Osteoblast (primary cell): Measurements from ENCODE around the gene TAAR9. TPM values are rescaled to one million over a fixed set of nuclear protein-coding genes. Genes with fewer than 3 reads are reported as not detected.
"Not testable (repeated sequence)": the region's sequence is repeated elsewhere in the genome, so short reads cannot be mapped to it uniquely, and the experiment has no call there.

Experiments used
- DNase-seq: peaks from one replicate; pipeline ENCODE4 v3.0.0; 2011; ENCODE audit warnings: low spot score, mixed read lengths; ENCODE audit not compliant: insufficient read length; ENCODE audit errors: missing footprints
- H2AFZ ChIP-seq: 2 replicates; pipeline ENCODE4 v1.6.0; 2011; ENCODE audit warnings: mild to moderate bottlenecking, low read length
- H3K27ac ChIP-seq: 2 replicates; pipeline ENCODE4 v1.5.1; 2011; ENCODE audit warnings: mild to moderate bottlenecking, low read depth, low read length, moderate library complexity
- H3K27me3 ChIP-seq: 2 replicates; pipeline ENCODE4 v1.6.0; 2012; ENCODE audit warnings: mild to moderate bottlenecking, control low read depth, inconsistent platforms, low read length, moderate library complexity; ENCODE audit not compliant: insufficient read depth
- H3K36me3 ChIP-seq: 2 replicates; pipeline ENCODE4 v1.5.1; 2011; ENCODE audit warnings: mild to moderate bottlenecking, low read length, control low read depth, moderate library complexity; ENCODE audit not compliant: insufficient read depth
- H3K4me1 ChIP-seq: 2 replicates; pipeline ENCODE4 v1.5.1; 2011; ENCODE audit warnings: mild to moderate bottlenecking, low read length, control low read depth, moderate library complexity; ENCODE audit not compliant: insufficient read depth
- H3K4me2 ChIP-seq: 2 replicates; pipeline ENCODE4 v1.6.0; 2011; ENCODE audit warnings: mild to moderate bottlenecking, low read length; ENCODE audit not compliant: insufficient read depth
- H3K4me3 ChIP-seq: fragments of 200-600 bp; sonication (generic); 3 replicates; pipeline ENCODE4 v1.5.1; 2012; ENCODE audit warnings: mild to moderate bottlenecking, low read length, inconsistent platforms; ENCODE audit not compliant: insufficient read depth
- H3K79me2 ChIP-seq: 2 replicates; pipeline ENCODE4 v1.6.0; 2012; ENCODE audit warnings: mild to moderate bottlenecking, low read length, control low read depth, inconsistent platforms; ENCODE audit not compliant: insufficient read depth
- H3K9me3 ChIP-seq: 2 replicates; pipeline ENCODE4 v1.5.1; 2011; ENCODE audit warnings: low read depth, low read length, control low read depth
- H4K20me1 ChIP-seq: 2 replicates; pipeline ENCODE4 v1.6.0; 2012; ENCODE audit warnings: mild to moderate bottlenecking, low read length, control low read depth; ENCODE audit not compliant: insufficient read depth
- CTCF ChIP-seq: IDR thresholded peaks from 2 replicates; pipeline ENCODE4 v1.5.1; 2011; ENCODE audit warnings: mild to moderate bottlenecking, low read depth, low read length, moderate library complexity; ENCODE audit errors: extremely low read depth
- total RNA-seq: library from RNA; depleted of rRNA; stranded (reverse); fragments of >200 nt; gene quantifications from 2 replicates; pipeline ENCODE4 v1.2.3, GENCODE V29; 2012

Gene TAAR9
- total RNA-seq, 1 donor, result not detected

- Histone ChIP-seq H2AFZ (no peak within 1 kb of the TSS), H3K27ac (no peak within 1 kb of the TSS), H3K4me3 (no peak within 1 kb of the TSS), H3K36me3 (no peaks in the 10 kb centered on the region), H3K4me2 (no peak within 1 kb of the TSS), H3K27me3 (peaks cover 25% of the 10 kb centered on the region), H3K4me1 (no peaks in the 10 kb centered on the region), H4K20me1 (no peaks in the 10 kb centered on the region), H3K9me3 (no peaks in the 10 kb centered on the region), H3K79me2 (no peaks in the 10 kb centered on the region)
- no peak for TF ChIP-seq CTCF
- DNase-seq, result no peak
Measured at GRCh38 chr6:132552372-132552771, 14.3 kb downstream of the TAAR9 start, which contains the start of gene TAAR8. TSS of gene TAAR8 (plus strand) at chr6:132552672. CDS start at chr6:132552693, 21 bp downstream.

GRCh38 chr6:132560087-132560486 lies 22.0 kb downstream of the TAAR9 start:
- not testable (repeated sequence) for H2AFZ ChIP-seq, H3K79me2 ChIP-seq, H3K4me3 ChIP-seq, DNase-seq, H3K9me3 ChIP-seq, H3K4me2 ChIP-seq, H3K36me3 ChIP-seq, H4K20me1 ChIP-seq, H3K4me1 ChIP-seq, H3K27ac ChIP-seq
- peaks cover 30% of the 10 kb centered on the region for H3K27me3 ChIP-seq

GRCh38 chr6:132566404-132566803 lies 28.3 kb downstream of the TAAR9 start:
- Histone ChIP-seq H3K36me3 (no peaks in the 10 kb centered on the region), H3K27me3 (peaks cover 34% of the 10 kb centered on the region), H3K79me2 (no peaks in the 10 kb centered on the region), H2AFZ (no peak overlapping the region), H3K4me1 (no peaks in the 10 kb centered on the region), H3K27ac (no peak overlapping the region), H3K4me2 (no peak overlapping the region), H4K20me1 (no peaks in the 10 kb centered on the region), H3K9me3 (no peaks in the 10 kb centered on the region), H3K4me3 (no peak overlapping the region)
- TF ChIP-seq CTCF, result no peak
- DNase-seq, result no peak

- no peak overlapping the region for H3K4me3 ChIP-seq
- H2AFZ ChIP-seq, result no peak overlapping the region
- no peaks in the 10 kb centered on the region for H3K9me3 ChIP-seq
- no peaks in the 10 kb centered on the region for H3K36me3 ChIP-seq
- H3K79me2 ChIP-seq, result no peaks in the 10 kb centered on the region
- no peaks in the 10 kb centered on the region for H4K20me1 ChIP-seq
- peaks cover 31% of the 10 kb centered on the region for H3K27me3 ChIP-seq
- TF ChIP-seq CTCF, result no peak
- H3K27ac ChIP-seq, result no peak overlapping the region
- no peak overlapping the region for H3K4me2 ChIP-seq
- no peaks in the 10 kb centered on the region for H3K4me1 ChIP-seq
- no peak for DNase-seq
Measured at GRCh38 chr6:132567566-132567965, 29.5 kb downstream of the TAAR9 start.
